Glomerular visceral epithelial cell (primary cell): ENCODE measurements around the gene FAM13A.

Experiments
- DNase-seq: peaks from one replicate; pipeline ENCODE4 v3.0.0-alpha.2; 2016; ENCODE audit errors: extremely low spot score

FAM13A gene

GRCh38 chr4:88812420-88812819, 244.6 kb downstream of the FAM13A start:
- no peak for DNase-seq

- DNase-seq, result no peak
Measured at GRCh38 chr4:88811904-88812303, 245.1 kb downstream of the FAM13A start.

GRCh38 chr4:88810325-88810724, 246.7 kb downstream of the FAM13A start:
- DNase-seq, result no peak

GRCh38 chr4:88809576-88810219, 247.3 kb downstream of the FAM13A start:
- no peak for DNase-seq

- DNase-seq, result no peak
Measured at GRCh38 chr4:88809101-88809500, 247.9 kb downstream of the FAM13A start.

GRCh38 chr4:88807499-88807898, 249.5 kb downstream of the FAM13A start:
- DNase-seq, result no peak

- no peak for DNase-seq
Measured at GRCh38 chr4:88804234-88804633, 252.8 kb downstream of the FAM13A start.

GRCh38 chr4:88803600-88804096, 253.3 kb downstream of the FAM13A start:
- DNase-seq, result peak; percentile 58

- no peak for DNase-seq
Measured at GRCh38 chr4:88802585-88803286, 254.2 kb downstream of the FAM13A start.

- no peak for DNase-seq
Measured at GRCh38 chr4:88802138-88802537, 254.8 kb downstream of the FAM13A start.

- DNase-seq, result no peak
Measured at GRCh38 chr4:88799900-88800299, 257.1 kb downstream of the FAM13A start.

- no peak for DNase-seq
Measured at GRCh38 chr4:88797725-88798124, 259.3 kb downstream of the FAM13A start.

GRCh38 chr4:88796545-88796944, 260.4 kb downstream of the FAM13A start:
- DNase-seq, result no peak

- DNase-seq, result no peak
Measured at GRCh38 chr4:88794952-88795351, 262.0 kb downstream of the FAM13A start.

GRCh38 chr4:88794087-88794690, 262.8 kb downstream of the FAM13A start:
- DNase-seq, result no peak

- no peak for DNase-seq
Measured at GRCh38 chr4:88793475-88793874, 263.5 kb downstream of the FAM13A start.

GRCh38 chr4:88792821-88793220, 264.2 kb downstream of the FAM13A start:
- peak; percentile 60 for DNase-seq

GRCh38 chr4:88792268-88792781, 264.7 kb downstream of the FAM13A start:
- peak; percentile 89 for DNase-seq

GRCh38 chr4:88791274-88791673, 265.7 kb downstream of the FAM13A start:
- DNase-seq, result peak; percentile 58

GRCh38 chr4:88788895-88789294, 268.1 kb downstream of the FAM13A start:
- DNase-seq, result no peak

GRCh38 chr4:88788424-88788823, 268.6 kb downstream of the FAM13A start:
- DNase-seq, result no peak

GRCh38 chr4:88786011-88786410, 271.0 kb downstream of the FAM13A start:
- DNase-seq, result no peak

GRCh38 chr4:88780389-88780788, 276.6 kb downstream of the FAM13A start:
- DNase-seq, result no peak
